Endothelial cell of umbilical vein (primary cell): ENCODE measurements around the gene CEP192. TPM values are rescaled to one million over a fixed set of nuclear protein-coding genes. Genes with fewer than 3 reads are reported as not detected.

Experiments used
- BruUV-seq: library from RNA; stranded (reverse); fragments of 400-500 nt; replicated peaks from 2 replicates; lab custom pipeline; 2021; lab: Mats Ljungman, UMichigan
- CTCF ChIA-PET: fragments of 300-600, 350-600 bp; sonication (Branson Sonifier 250); formaldehyde crosslinking; loops from one replicate; lab custom pipeline; 2021; ENCODE audit warnings: antibody characterized with exemption, inconsistent platforms; lab: Charles Lee
- POLR2A ChIA-PET: fragments of 300-600, 350-600 bp; sonication (Branson Sonifier 250); formaldehyde crosslinking; loops from one replicate; lab custom pipeline; 2021; ENCODE audit warnings: antibody characterized with exemption, inconsistent platforms; lab: Charles Lee
- DNase-seq: peaks from one replicate; pipeline ENCODE4 v3.0.0-alpha.2; 2011; ENCODE audit warnings: low read depth, low spot score
- FAIRE-seq: peaks from 2 replicates; lab custom pipeline; 2011; peaks lifted over from hg19 to GRCh38; lab: Jason Lieb, UNC
- H2AFZ ChIP-seq: 2 replicates; pipeline ENCODE4 v1.6.0; 2012; ENCODE audit warnings: low read depth, low read length, control low read depth, inconsistent platforms
- H3K27ac ChIP-seq: 2 replicates; pipeline ENCODE4 v1.5.1; 2011; ENCODE audit warnings: low read depth, mild to moderate bottlenecking, control low read depth, low read length, moderate library complexity; ENCODE audit not compliant: insufficient read depth
- H3K27me3 ChIP-seq, 2 experiments: 2 replicates each; pipeline versions ENCODE4 v1.6.0 to v1.6.1; 2011; ENCODE audit warnings: low read length in 2 of 2, mixed read lengths in 1 of 2; ENCODE audit not compliant: control insufficient read depth in 2 of 2, insufficient read depth in 2 of 2
- H3K36me3 ChIP-seq, 2 experiments: 2 replicates in 1 of 2; 3 replicates in 1 of 2; pipeline ENCODE4 v1.5.1; 2011; ENCODE audit warnings: low read length in 2 of 2, mild to moderate bottlenecking in 1 of 2, moderate library complexity in 1 of 2; ENCODE audit not compliant: control insufficient read depth in 2 of 2, insufficient read depth in 2 of 2; ENCODE audit errors: extremely low read depth in 1 of 2
- H3K4me1 ChIP-seq: 3 replicates; pipeline ENCODE4 v1.5.1; 2011; ENCODE audit warnings: mild to moderate bottlenecking, low read length; ENCODE audit not compliant: control insufficient read depth, insufficient read depth; ENCODE audit errors: extremely low read depth
- H3K4me2 ChIP-seq: 2 replicates; pipeline ENCODE4 v1.6.1; 2011; ENCODE audit warnings: low read length, control low read depth, mixed read lengths; ENCODE audit not compliant: insufficient read depth
- H3K4me3 ChIP-seq, 3 experiments: fragments of 200-600 bp in 1 of 3; sonication (generic), shearing (Covaris generic) in 1 of 3; replicated peaks in 1 of 3; 2 replicates each; pipeline ENCODE4 v1.5.1; 2011 to 2016; ENCODE audit warnings: control low read depth in 3 of 3, low read length in 3 of 3, mild to moderate bottlenecking in 2 of 3, inconsistent platforms in 1 of 3, low read depth in 1 of 3, moderate library complexity in 1 of 3; ENCODE audit not compliant: insufficient read depth in 1 of 3
- H3K79me2 ChIP-seq: 2 replicates; pipeline ENCODE4 v1.6.0; 2012; ENCODE audit warnings: low read length, inconsistent platforms; ENCODE audit not compliant: control insufficient read depth, insufficient read depth
- H3K9ac ChIP-seq: replicated peaks from 2 replicates; pipeline ENCODE3; 2011; ENCODE audit warnings: low read length, control low read depth; ENCODE audit not compliant: insufficient read depth; ENCODE audit errors: extremely low read depth
- H3K9me1 ChIP-seq: replicated peaks from 3 replicates; pipeline ENCODE4 v1.6.0; 2011; ENCODE audit warnings: mild to moderate bottlenecking, low read length; ENCODE audit not compliant: control insufficient read depth, insufficient read depth; ENCODE audit errors: extremely low read depth
- H3K9me3 ChIP-seq: replicated peaks from 2 replicates; pipeline ENCODE4 v1.5.1; 2012; ENCODE audit warnings: low read length, inconsistent platforms; ENCODE audit not compliant: control insufficient read depth, insufficient read depth
- H4K20me1 ChIP-seq: replicated peaks from 2 replicates; pipeline ENCODE3; 2011; ENCODE audit warnings: mild to moderate bottlenecking, low read length; ENCODE audit not compliant: control insufficient read depth, insufficient read depth; ENCODE audit errors: extremely low read depth
- EZH2 ChIP-seq: IDR thresholded peaks from 2 replicates; pipeline ENCODE4 v1.6.1; 2012; ENCODE audit warnings: borderline replicate concordance, low read depth, mild to moderate bottlenecking, moderate library complexity, low read length, inconsistent platforms; ENCODE audit not compliant: severe bottlenecking
- FOS ChIP-seq: IDR thresholded peaks from 2 replicates; pipeline ENCODE4 v1.6.1; 2011; ENCODE audit warnings: mild to moderate bottlenecking, low read length, moderate library complexity, borderline replicate concordance; ENCODE audit not compliant: insufficient read depth
- GATA2 ChIP-seq: IDR thresholded peaks from 2 replicates; pipeline ENCODE4 v1.7.0; 2011; ENCODE audit warnings: low read depth, mild to moderate bottlenecking, moderate library complexity, mixed read lengths, low read length; ENCODE audit not compliant: insufficient read length, insufficient read depth
- JUN ChIP-seq: IDR thresholded peaks from 2 replicates; pipeline ENCODE4 v1.6.1; 2011; ENCODE audit warnings: borderline replicate concordance, low read depth; ENCODE audit not compliant: insufficient read length, insufficient read depth
- MYC ChIP-seq: IDR thresholded peaks from one replicate; pipeline ENCODE4 v1.6.1; 2011; ENCODE audit warnings: mild to moderate bottlenecking, low read depth, low read length
- POLR2A ChIP-seq: IDR thresholded peaks from 2 replicates; pipeline ENCODE4 v1.6.1; 2012; ENCODE audit warnings: low read depth, mild to moderate bottlenecking, control low read depth, low read length
- POLR2AphosphoS5 ChIP-seq: IDR thresholded peaks from 2 replicates; pipeline ENCODE4 v1.6.1; 2012; ENCODE audit warnings: low read depth, mild to moderate bottlenecking, control low read depth, low read length, moderate library complexity; ENCODE audit not compliant: insufficient read depth
- dilution Hi-C: fragments of 300-500 bp; cut with MboI; formaldehyde crosslinking; loops from one replicate; pipeline ENCODE4 v1.15.0; 2019; ENCODE audit warnings: low sequenced_read_pairs; ENCODE audit not compliant: extremely low pct_ligation_motif_present
- intact Hi-C: fragments of 100-400 bp; cut with micrococcal nuclease; formaldehyde crosslinking; loops from one replicate; pipeline ENCODE4 v1.10.0; 2022
- polyA plus RNA-seq, 4 experiments: library from polyadenylated mRNA; depleted of rRNA in 3 of 4; stranded (reverse) in 3 of 4; unstranded in 1 of 4; fragments of >200 nt; gene quantifications; 2 replicates each; pipeline versions ENCODE4 v1.2.1 to v1.2.3, GENCODE V29; 2011 to 2012; ENCODE audit warnings: missing spikeins in 1 of 4
- total RNA-seq: library from RNA; stranded (reverse); gene quantifications from 2 replicates; pipeline ENCODE4 v1.2.3, GENCODE V29; 2021
- TF ChIP-seq, protein P1 (sequence below): IDR thresholded peaks from 2 replicates; pipeline ENCODE4 v1.6.1; 2011; ENCODE audit not compliant: insufficient read depth, insufficient read length
- TF ChIP-seq, protein P2 (sequence below), 2 donors: IDR thresholded peaks; 1 replicate in 1 of 2; 2 replicates in 1 of 2; pipeline ENCODE4 v1.5.1; 2011; ENCODE audit warnings: low read length in 2 of 2, mild to moderate bottlenecking in 2 of 2, moderate library complexity in 2 of 2, control low read depth in 1 of 2, inconsistent platforms in 1 of 2, low read depth in 1 of 2; ENCODE audit not compliant: insufficient read depth in 1 of 2; ENCODE audit errors: extremely low read depth in 1 of 2

CEP192 gene
- total and polyA plus RNA-seq, 2 donors (not counting 3 experiments of a cell fraction or from before 2014, with no cell fraction given), result 14.5 to 22.9 TPM

DNA sequence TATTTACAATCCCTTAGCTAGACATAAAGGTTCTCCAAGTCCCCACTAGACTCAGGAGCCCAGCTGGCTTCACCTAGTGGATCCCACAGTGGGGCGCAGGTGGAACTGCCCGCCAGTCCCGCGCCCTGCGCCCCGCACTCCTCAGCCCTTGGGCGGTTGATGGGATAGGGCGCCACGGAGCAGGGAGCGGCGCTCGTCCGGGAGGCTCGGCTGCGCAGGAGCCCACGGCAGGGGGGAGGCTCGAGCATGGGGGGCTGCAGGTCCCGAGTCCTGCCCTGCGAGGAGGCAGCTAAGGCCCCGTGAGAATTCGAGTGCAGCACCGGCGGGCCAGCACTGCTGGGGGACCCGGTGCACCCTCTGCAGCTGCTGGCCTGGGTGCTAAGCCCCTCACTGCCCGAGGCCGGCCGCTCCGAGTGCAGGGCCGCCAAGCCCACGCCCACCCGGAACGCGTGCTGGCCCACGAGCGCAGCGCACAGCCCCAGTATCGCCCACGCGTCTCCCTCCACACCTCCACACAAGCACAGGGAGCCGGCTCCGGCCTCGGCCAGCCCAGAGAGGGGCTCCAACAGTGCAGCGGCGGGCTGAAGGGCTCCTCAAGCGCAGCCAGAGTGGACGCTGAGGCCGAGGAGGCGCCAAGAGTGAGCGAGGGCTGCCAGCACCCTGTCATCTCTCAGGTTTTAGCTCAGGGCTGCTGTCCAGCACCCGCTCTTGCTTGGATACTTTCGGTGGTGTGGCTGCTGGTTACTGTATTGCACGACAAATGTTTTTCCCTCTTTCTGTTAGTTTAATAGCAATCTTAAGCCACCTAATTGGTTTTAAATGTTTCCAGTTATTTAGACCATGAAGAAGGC, 143.6 kb downstream of the CEP192 start:
- no peak overlapping the region for H3K9ac ChIP-seq
- no peaks in the 10 kb centered on the region for H3K9me1 ChIP-seq
- TF ChIP-seq, protein P1, sequence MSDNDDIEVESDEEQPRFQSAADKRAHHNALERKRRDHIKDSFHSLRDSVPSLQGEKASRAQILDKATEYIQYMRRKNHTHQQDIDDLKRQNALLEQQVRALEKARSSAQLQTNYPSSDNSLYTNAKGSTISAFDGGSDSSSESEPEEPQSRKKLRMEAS, result no peak
- TF ChIP-seq JUN, result no peak
- TF ChIP-seq, protein P2, sequence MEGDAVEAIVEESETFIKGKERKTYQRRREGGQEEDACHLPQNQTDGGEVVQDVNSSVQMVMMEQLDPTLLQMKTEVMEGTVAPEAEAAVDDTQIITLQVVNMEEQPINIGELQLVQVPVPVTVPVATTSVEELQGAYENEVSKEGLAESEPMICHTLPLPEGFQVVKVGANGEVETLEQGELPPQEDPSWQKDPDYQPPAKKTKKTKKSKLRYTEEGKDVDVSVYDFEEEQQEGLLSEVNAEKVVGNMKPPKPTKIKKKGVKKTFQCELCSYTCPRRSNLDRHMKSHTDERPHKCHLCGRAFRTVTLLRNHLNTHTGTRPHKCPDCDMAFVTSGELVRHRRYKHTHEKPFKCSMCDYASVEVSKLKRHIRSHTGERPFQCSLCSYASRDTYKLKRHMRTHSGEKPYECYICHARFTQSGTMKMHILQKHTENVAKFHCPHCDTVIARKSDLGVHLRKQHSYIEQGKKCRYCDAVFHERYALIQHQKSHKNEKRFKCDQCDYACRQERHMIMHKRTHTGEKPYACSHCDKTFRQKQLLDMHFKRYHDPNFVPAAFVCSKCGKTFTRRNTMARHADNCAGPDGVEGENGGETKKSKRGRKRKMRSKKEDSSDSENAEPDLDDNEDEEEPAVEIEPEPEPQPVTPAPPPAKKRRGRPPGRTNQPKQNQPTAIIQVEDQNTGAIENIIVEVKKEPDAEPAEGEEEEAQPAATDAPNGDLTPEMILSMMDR (IDR thresholded peaks at IDR 0.05; ENCODE audit: extremely low read depth in 1 of 2, insufficient read depth in 1 of 2, low read depth in 1 of 2, low read length in 2 of 2), result no peak
- TF ChIP-seq GATA2, result no peak
- TF ChIP-seq MYC, result no peak
- no peak for TF ChIP-seq EZH2
- no peak for TF ChIP-seq POLR2A
- TF ChIP-seq FOS, result no peak
- TF ChIP-seq POLR2AphosphoS5, result no peak
- DNase-seq (no peak), FAIRE-seq (no peak)
- ChIA-PET POLR2A (no interaction called here), CTCF (interaction anchor here (1.2 kb wide), 1 partner anchor 9 kb away, joined by 5 read pairs; no protein-coding TSS in a partner anchor)
- no peaks in the 10 kb centered on the region for H4K20me1 ChIP-seq
- no peak overlapping the region for H3K4me3 ChIP-seq
- H3K9me3 ChIP-seq, result no peaks in the 10 kb centered on the region
- dilution Hi-C loops, result no loop called here
- intact Hi-C loops, result no loop called here
- H3K79me2 ChIP-seq, result no peaks in the 10 kb centered on the region
- no peak overlapping the region for H3K4me2 ChIP-seq
- peaks cover 8 to 25% of the 10 kb centered on the region in 2 experiments for H3K27me3 ChIP-seq
- no TSS peak for BruUV-seq
- H3K4me1 ChIP-seq, result peaks cover 12% of the 10 kb centered on the region
- H3K27ac ChIP-seq, result no peak overlapping the region
- no peaks in the 10 kb centered on the region for H3K36me3 ChIP-seq
- H2AFZ ChIP-seq, result no peak overlapping the region
